SK-N-SH treated with all-trans-retinoic acid at 6 μM for 48 hours (cell line): ENCODE measurements around the gene PPFIA3.

Experiments
- ATAC-seq: fragments of 200-7000 bp; cut with Tn5 transposase; 3 replicates; pipeline ENCODE4 v1.9.1; 2020; ENCODE audit warnings: mild to moderate bottlenecking, moderate library complexity
- ARNTL ChIP-seq: fragments of 450-650 bp; formaldehyde crosslinking; IDR thresholded peaks from 2 replicates; pipeline ENCODE4 v1.5.0; 2020; ENCODE audit warnings: low read depth, mild to moderate bottlenecking, moderate library complexity, borderline replicate concordance
- CSDC2 ChIP-seq: fragments of 250-450 bp; sonication (Bioruptor Pico); IDR thresholded peaks from 2 replicates; pipeline ENCODE4 v1.5.0; 2020; ENCODE audit warnings: mild to moderate bottlenecking, moderate library complexity
- ESRRG ChIP-seq: fragments of 250-450 bp; sonication (Bioruptor Pico); IDR thresholded peaks from 2 replicates; pipeline ENCODE4 v1.6.1; 2021; ENCODE audit warnings: mild to moderate bottlenecking
- GLIS3 ChIP-seq: fragments of 250-450 bp; sonication (Bioruptor Pico); IDR thresholded peaks from 2 replicates; pipeline ENCODE4 v1.5.0; 2020; ENCODE audit warnings: mild to moderate bottlenecking, moderate library complexity
- RARB ChIP-seq: fragments of 250-450 bp; sonication (Bioruptor Pico); IDR thresholded peaks from 2 replicates; pipeline ENCODE4 v1.8.0; 2021; ENCODE audit warnings: mild to moderate bottlenecking, moderate library complexity
- SNAI2 ChIP-seq: fragments of 250-450 bp; sonication (Bioruptor Pico); IDR thresholded peaks from 2 replicates; pipeline ENCODE4 v1.5.0; 2020; ENCODE audit warnings: mild to moderate bottlenecking, moderate library complexity
- ZC3H10 ChIP-seq: fragments of 250-450 bp; sonication (Bioruptor Pico); IDR thresholded peaks from 2 replicates; pipeline ENCODE4 v1.5.1; 2021; ENCODE audit warnings: mild to moderate bottlenecking, moderate library complexity
- ZFP3 ChIP-seq: fragments of 250-450 bp; sonication (Bioruptor Pico); IDR thresholded peaks from 2 replicates; pipeline ENCODE4 v1.5.0; 2020; ENCODE audit warnings: mild to moderate bottlenecking, moderate library complexity
- ZNF565 ChIP-seq: fragments of 450-650 bp; formaldehyde crosslinking; conservative IDR thresholded peaks from 2 replicates; pipeline ENCODE4 v1.5.0; 2020; ENCODE audit warnings: low read depth, mild to moderate bottlenecking, moderate library complexity
- ZNF70 ChIP-seq: fragments of 450-650 bp; formaldehyde crosslinking; IDR thresholded peaks from 2 replicates; pipeline ENCODE4 v1.5.0; 2020; ENCODE audit warnings: mild to moderate bottlenecking, moderate library complexity
- TF ChIP-seq, protein P1 (sequence below): fragments of 250-450 bp; sonication (Bioruptor Pico); IDR thresholded peaks from 2 replicates; pipeline ENCODE4 v1.8.0; 2020; ENCODE audit warnings: mild to moderate bottlenecking, moderate library complexity, borderline replicate concordance
- TF ChIP-seq, protein P2 (sequence below): fragments of 250-450 bp; sonication (Bioruptor Pico); IDR thresholded peaks from 2 replicates; pipeline ENCODE4 v1.5.0; 2020; ENCODE audit warnings: mild to moderate bottlenecking, moderate library complexity
- TF ChIP-seq, protein P3 (sequence below): fragments of 250-450 bp; sonication (Bioruptor Pico); IDR thresholded peaks from 2 replicates; pipeline ENCODE4 v1.8.0; 2021; ENCODE audit warnings: low read depth, mild to moderate bottlenecking, moderate library complexity, borderline replicate concordance
- TF ChIP-seq, protein P4 (sequence below): fragments of 250-450 bp; sonication (Bioruptor Pico); IDR thresholded peaks from 2 replicates; pipeline ENCODE4 v1.5.1; 2021; ENCODE audit warnings: mild to moderate bottlenecking, moderate library complexity
- TF ChIP-seq, protein P5 (sequence below): fragments of 250-450 bp; sonication (Bioruptor Pico); IDR thresholded peaks from 2 replicates; pipeline ENCODE4 v1.5.1; 2020; ENCODE audit warnings: low read depth, mild to moderate bottlenecking, moderate library complexity

PPFIA3 gene

DNA sequence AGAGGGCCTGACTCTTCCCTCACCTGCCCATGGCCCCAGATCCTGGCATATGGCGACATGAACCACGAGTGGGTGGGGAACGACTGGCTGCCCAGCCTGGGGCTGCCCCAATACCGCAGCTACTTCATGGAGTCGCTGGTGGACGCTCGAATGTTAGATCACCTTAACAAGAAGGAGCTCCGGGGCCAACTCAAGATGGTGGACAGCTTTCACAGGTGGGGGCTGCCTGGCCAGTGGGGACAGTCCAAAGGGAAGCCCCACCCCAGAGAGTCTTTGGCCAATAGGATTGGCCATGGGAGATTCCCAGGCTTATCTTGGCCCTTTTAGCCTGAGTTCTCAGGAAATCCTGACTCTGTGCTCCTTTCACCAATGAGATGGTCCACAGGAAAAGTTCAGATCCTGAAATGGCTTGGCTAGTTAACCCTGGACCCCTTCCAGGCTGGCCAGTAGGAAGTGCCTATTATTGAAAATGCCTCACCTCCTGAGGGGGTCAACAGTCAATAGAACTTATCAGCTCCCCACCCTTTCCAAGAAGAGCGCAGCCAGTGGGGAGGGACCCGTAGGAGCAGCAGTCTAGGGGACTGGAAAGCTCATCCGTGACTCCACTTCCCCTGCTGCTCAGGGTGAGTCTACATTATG lies 28.8 kb downstream of the PPFIA3 start:
- no peak for ATAC-seq
- no peak for TF ChIP-seq ZC3H10 (CRISPR knock-in tag)
- no peak for TF ChIP-seq ESRRG
- no peak for TF ChIP-seq ARNTL (CRISPR knock-in tag)
- TF ChIP-seq RARB (CRISPR knock-in tag) = no peak
- no peak for TF ChIP-seq ZNF70 (CRISPR knock-in tag)
- TF ChIP-seq SNAI2 = no peak
- TF ChIP-seq, protein P1, sequence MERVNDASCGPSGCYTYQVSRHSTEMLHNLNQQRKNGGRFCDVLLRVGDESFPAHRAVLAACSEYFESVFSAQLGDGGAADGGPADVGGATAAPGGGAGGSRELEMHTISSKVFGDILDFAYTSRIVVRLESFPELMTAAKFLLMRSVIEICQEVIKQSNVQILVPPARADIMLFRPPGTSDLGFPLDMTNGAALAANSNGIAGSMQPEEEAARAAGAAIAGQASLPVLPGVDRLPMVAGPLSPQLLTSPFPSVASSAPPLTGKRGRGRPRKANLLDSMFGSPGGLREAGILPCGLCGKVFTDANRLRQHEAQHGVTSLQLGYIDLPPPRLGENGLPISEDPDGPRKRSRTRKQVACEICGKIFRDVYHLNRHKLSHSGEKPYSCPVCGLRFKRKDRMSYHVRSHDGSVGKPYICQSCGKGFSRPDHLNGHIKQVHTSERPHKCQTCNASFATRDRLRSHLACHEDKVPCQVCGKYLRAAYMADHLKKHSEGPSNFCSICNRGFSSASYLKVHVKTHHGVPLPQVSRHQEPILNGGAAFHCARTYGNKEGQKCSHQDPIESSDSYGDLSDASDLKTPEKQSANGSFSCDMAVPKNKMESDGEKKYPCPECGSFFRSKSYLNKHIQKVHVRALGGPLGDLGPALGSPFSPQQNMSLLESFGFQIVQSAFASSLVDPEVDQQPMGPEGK (CRISPR knock-in tag) = no peak
- TF ChIP-seq CSDC2 (CRISPR knock-in tag) = no peak

DNA sequence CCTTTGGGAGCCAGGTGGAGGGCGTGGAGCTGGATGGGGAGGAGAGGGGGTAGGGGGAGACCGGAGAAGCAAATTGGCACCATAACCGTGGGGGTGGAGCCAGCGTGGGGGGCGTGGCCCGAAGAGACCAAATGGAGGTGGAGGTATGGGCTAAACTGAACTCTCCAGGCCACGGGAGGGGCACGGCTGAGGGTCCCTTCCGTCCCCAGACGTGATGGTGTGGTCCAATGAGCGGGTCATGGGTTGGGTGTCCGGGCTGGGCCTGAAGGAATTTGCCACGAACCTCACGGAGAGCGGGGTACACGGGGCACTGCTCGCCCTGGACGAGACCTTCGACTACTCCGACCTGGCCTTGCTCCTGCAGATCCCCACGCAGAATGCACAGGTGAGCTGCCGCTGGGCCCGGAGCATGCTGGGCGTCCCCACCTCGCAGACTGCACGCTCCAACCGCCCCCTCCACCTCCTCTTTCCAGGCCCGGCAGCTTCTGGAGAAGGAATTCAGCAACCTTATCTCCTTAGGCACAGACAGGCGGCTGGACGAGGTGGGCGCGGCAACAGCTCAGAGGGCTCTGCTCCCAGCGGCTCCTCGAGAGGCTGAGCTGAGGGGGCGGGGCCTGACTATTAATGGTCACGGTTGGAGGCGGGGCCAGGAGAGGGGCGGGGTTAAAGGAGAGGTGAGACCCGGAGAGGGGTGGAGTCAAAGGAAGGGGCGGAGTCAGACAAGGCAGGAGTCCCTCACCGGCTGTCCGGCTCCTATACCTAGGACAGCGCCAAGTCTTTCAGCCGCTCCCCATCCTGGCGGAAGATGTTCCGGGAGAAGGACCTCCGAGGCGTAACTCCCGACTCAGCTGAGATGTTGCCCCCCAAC lies 29.7 kb downstream of the PPFIA3 start:
- peak; percentile 73 for ATAC-seq
- TF ChIP-seq, protein P2, sequence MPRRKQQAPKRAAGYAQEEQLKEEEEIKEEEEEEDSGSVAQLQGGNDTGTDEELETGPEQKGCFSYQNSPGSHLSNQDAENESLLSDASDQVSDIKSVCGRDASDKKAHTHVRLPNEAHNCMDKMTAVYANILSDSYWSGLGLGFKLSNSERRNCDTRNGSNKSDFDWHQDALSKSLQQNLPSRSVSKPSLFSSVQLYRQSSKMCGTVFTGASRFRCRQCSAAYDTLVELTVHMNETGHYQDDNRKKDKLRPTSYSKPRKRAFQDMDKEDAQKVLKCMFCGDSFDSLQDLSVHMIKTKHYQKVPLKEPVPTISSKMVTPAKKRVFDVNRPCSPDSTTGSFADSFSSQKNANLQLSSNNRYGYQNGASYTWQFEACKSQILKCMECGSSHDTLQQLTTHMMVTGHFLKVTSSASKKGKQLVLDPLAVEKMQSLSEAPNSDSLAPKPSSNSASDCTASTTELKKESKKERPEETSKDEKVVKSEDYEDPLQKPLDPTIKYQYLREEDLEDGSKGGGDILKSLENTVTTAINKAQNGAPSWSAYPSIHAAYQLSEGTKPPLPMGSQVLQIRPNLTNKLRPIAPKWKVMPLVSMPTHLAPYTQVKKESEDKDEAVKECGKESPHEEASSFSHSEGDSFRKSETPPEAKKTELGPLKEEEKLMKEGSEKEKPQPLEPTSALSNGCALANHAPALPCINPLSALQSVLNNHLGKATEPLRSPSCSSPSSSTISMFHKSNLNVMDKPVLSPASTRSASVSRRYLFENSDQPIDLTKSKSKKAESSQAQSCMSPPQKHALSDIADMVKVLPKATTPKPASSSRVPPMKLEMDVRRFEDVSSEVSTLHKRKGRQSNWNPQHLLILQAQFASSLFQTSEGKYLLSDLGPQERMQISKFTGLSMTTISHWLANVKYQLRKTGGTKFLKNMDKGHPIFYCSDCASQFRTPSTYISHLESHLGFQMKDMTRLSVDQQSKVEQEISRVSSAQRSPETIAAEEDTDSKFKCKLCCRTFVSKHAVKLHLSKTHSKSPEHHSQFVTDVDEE (CRISPR knock-in tag) = no peak
- no peak for TF ChIP-seq GLIS3
- TF ChIP-seq, protein P3, sequence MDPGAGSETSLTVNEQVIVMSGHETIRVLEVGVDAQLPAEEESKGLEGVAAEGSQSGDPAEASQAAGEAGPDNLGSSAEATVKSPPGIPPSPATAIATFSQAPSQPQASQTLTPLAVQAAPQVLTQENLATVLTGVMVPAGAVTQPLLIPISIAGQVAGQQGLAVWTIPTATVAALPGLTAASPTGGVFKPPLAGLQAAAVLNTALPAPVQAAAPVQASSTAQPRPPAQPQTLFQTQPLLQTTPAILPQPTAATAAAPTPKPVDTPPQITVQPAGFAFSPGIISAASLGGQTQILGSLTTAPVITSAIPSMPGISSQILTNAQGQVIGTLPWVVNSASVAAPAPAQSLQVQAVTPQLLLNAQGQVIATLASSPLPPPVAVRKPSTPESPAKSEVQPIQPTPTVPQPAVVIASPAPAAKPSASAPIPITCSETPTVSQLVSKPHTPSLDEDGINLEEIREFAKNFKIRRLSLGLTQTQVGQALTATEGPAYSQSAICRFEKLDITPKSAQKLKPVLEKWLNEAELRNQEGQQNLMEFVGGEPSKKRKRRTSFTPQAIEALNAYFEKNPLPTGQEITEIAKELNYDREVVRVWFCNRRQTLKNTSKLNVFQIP (CRISPR knock-in tag) = no peak
- TF ChIP-seq ESRRG = no peak
- no peak for TF ChIP-seq ZC3H10 (CRISPR knock-in tag)
- TF ChIP-seq ZFP3 (CRISPR knock-in tag) = no peak
- no peak for TF ChIP-seq SNAI2
- TF ChIP-seq ZNF70 (CRISPR knock-in tag) = no peak
- TF ChIP-seq, protein P1 (CRISPR knock-in tag) = no peak
- TF ChIP-seq, protein P4, sequence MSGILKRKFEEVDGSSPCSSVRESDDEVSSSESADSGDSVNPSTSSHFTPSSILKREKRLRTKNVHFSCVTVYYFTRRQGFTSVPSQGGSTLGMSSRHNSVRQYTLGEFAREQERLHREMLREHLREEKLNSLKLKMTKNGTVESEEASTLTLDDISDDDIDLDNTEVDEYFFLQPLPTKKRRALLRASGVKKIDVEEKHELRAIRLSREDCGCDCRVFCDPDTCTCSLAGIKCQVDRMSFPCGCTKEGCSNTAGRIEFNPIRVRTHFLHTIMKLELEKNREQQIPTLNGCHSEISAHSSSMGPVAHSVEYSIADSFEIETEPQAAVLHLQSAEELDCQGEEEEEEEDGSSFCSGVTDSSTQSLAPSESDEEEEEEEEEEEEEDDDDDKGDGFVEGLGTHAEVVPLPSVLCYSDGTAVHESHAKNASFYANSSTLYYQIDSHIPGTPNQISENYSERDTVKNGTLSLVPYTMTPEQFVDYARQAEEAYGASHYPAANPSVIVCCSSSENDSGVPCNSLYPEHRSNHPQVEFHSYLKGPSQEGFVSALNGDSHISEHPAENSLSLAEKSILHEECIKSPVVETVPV = no peak
- no peak for TF ChIP-seq ZNF565 (CRISPR knock-in tag)

DNA sequence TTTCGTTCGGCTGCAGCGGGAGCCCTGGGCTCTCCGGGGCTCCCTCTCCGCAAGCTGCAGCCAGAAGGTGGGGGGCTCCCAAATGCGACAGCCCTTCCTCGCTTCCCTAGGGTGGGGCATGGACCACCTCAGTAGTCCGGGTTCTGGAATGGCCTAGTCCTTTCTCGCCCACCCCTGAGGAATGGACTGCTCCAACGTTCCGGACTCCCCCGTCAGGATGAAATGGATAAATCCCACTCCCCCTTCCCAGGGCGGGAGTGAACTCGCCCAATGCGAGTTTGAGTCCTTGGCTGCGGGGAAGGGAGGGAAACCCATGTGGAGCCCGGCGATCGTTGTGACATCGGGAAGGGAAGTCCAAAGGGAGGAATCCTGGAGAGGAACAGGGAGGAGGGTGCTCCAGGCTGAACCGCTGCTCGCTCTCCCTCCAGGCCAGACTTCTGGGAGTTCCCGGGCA lies 30.3 kb downstream of the PPFIA3 start:
- TF ChIP-seq ARNTL (CRISPR knock-in tag) = no peak
- TF ChIP-seq, protein P5, sequence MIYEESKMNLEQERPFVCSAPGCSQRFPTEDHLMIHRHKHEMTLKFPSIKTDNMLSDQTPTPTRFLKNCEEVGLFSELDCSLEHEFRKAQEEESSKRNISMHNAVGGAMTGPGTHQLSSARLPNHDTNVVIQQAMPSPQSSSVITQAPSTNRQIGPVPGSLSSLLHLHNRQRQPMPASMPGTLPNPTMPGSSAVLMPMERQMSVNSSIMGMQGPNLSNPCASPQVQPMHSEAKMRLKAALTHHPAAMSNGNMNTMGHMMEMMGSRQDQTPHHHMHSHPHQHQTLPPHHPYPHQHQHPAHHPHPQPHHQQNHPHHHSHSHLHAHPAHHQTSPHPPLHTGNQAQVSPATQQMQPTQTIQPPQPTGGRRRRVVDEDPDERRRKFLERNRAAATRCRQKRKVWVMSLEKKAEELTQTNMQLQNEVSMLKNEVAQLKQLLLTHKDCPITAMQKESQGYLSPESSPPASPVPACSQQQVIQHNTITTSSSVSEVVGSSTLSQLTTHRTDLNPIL (CRISPR knock-in tag) = no peak
- ATAC-seq = peak; percentile 60
